Activated CD4-positive, alpha-beta T cell treated with anti-CD3 and anti-CD28 coated beads for 1 hour (primary cell): ENCODE measurements around the gene PDE4DIP.
"Not testable (repeated sequence)": the region's sequence is repeated elsewhere in the genome, so short reads cannot be mapped to it uniquely, and the experiment has no call there.

ENCODE experiments used
- DNase-seq: peaks from one replicate; pipeline ENCODE4 v3.0.0-alpha.2; 2020

The PDE4DIP gene

DNA sequence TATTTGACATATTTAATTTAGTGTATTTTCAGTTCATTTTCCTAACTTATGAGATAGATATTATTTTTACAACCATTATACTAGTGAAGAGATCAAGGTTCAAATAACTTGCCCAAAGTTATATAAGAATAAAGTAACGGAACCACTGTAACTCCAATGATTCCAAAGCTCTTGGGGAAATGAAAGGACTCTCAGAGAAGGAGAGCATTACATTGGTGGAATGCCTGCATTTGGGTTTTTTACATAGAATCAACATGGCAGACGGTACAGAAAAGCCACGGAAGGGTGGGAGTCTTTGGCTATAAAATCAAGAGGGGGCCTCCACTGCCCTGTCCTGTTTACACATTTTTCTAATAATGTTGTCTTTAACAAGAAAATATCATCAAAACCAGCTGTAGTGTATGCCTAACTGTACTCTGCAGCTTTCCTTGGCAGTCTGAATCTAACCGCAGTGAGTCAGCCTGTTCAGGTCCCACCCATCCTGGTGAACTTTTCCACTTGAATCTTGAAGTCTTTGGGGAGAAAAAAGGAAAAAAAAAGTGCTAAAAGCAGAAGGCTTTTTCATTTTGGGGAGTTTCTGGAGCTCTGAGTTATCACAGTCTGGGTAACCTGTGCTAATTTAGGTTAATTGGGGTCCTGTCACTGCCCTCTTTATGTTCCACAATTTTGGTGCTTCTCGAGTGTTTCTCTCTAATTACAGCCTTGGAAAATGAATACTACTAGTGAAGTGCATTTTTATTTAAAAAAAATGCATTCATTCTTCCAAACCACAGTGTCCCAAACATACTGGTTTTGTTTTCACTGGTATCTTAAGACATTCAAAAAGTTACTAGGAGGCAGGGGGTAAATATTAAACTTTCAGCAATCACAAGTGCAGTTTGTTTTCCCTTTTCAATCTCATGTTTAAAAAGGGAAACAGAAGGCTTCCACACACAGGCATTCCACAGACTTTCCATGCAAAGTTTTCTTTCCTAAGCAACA, 30.5 kb downstream of the PDE4DIP start:
- not testable (repeated sequence) for DNase-seq

DNA sequence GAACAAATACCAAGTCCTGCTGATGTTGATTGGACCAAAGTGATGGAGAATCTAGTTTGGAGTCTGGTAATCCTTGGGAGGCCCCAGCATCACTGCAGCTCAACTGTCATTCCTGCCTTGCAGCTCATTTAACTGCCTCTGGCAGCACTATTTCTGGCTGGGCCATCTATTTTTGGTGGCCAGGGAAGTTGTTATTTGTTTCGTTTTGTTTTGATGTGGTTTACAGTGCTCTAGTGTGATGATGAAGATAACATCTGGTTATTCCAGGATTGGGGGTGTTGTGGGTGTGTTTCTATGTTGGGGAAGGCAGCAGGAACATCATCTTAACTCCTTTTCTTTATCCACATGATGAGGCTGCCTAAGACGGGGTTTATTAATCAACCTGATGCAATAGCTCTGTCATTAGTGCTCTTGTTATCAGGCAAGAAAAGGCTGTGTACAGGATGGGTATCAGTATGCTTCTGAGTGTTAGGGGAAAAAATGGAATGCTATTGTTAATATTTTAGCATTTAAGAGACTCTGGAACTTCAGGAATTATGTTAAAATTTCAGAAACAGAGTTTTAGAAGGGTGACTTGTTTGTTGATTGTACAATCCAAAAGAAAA, 35.7 kb downstream of the PDE4DIP start:
- DNase-seq = not testable (repeated sequence)

- not testable (repeated sequence) for DNase-seq
These were observed 37.0 kb downstream of the PDE4DIP start for GRCh38 chr1:148881261-148881660.

DNA sequence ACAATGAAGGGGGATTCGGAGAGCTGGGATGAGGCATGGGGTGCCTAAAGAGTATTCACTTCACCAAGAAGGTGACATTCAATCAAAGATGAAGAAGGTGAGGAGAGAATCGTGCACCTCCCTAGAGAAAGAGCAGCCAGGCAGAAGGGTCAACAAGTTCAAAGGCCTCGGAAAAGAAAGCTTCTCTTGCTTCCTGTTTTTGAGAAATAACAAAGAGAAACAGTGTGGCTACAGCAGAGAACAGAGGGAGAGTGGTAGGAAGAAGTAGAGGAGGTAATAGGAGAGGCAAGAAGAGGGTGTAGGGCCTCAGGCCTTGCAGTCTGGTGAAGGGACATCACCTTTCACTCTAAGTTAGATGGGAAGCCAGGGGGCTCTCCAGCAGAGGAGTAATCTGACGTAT, 41.0 kb downstream of the PDE4DIP start:
- DNase-seq = not testable (repeated sequence)

DNA sequence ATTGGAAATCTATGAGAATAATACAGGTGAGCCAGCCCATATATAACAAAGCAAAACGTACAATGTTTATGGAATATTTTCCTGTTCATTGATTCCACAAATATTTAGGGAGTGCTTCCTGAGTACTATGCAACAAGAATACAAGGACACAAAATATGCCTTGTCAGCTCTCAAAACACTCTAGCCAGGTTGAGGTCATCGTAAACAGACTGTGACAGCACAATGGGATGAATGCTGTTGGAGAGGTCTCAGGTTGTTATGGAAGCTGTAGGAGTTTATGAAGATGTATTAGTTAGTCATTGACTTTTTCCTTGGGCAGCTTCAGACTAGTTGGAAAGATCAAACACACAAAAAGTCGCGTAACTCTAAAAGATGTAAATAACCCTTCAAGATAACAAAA, 42.1 kb downstream of the PDE4DIP start:
- not testable (repeated sequence) for DNase-seq

GRCh38 chr1:148888597-148888996, 44.4 kb downstream of the PDE4DIP start:
- DNase-seq = not testable (repeated sequence)

DNA sequence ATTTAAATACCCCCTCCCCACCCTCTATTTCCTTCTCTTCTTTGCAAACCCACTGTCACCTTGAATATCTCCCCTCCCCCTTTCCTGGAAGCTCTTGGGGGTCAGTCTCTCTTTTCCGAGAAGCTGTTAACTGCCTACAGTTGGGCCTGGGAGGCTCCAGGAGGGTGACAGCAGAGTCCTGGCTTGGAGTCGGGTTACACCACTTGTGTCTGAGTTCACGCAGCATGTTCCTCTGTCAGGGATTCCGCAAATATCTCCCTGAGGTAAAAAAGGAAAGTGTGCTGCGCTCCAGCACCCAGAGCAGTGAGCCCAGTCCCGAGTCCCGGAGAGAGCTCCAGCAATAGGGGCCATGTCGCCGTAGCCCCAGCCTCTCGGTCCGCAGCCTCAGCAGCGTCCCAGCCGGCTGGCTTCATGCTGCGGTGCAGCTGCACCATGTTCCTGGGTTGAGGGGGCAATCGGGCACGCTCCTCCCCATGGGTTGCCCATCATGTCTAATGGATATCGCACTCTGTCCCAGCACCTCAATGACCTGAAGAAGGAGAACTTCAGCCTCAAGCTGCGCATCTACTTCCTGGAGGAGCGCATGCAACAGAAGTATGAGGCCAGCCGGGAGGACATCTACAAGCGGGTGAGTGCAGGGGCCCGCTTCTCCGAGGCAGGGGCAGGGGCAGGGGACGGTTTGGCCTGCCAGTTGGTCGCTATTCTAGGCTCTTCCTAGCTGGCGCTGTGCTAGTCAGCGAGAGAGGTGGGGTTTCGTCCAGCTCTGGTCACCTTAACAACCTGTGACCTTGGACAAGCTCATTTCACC, 45.2 kb downstream of the PDE4DIP start:
- not testable (repeated sequence) for DNase-seq

DNA sequence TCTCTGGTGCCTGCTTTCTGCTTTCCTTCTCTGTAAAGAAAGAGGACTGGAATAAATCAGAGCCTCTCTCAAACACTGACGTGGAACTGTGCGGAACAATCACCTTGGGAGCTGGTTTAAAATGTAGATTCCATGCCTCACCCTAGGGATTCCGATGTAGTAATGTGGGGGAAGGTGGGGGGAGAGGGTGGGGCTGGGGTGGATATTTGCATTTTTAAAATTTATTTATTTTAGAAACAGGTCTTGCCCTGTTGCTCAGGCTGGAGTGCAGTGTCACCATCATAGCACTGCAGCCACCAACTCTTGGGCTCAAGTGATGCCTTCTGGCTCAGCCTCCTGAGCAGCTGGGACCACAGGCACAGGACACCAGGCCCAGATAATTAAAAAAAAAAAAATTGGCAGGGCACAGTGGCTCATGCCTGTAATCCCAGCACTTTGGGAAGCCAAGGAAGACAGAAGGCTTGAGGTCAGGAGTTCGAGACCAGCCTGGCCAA, 45.9 kb downstream of the PDE4DIP start:
- DNase-seq = not testable (repeated sequence)

GRCh38 chr1:148894360-148895352, 50.4 kb downstream of the PDE4DIP start:
- DNase-seq = not testable (repeated sequence)

DNA sequence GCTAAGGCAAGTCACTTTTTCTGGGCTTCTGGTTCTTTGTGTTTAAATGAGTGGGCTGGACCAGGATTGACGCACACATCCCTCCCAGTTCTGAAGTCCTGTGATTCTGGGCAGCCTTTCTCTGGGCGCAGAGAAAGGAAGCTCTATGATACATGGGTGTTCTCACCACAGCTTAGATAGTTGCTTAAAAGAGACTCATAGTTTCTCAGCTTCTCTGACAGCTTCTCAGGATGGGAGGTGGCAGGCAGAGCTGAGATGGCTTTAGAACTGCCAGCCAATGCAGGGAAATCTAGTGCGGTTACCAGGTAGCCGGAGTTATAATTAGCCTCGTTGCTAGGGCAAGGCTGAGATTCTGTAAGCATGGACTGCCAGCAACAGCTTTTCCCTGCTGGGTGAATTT, 55.8 kb downstream of the PDE4DIP start:
- DNase-seq = not testable (repeated sequence)

- not testable (repeated sequence) for DNase-seq
These were observed 56.5 kb downstream of the PDE4DIP start for GRCh38 chr1:148900691-148901090.

DNA sequence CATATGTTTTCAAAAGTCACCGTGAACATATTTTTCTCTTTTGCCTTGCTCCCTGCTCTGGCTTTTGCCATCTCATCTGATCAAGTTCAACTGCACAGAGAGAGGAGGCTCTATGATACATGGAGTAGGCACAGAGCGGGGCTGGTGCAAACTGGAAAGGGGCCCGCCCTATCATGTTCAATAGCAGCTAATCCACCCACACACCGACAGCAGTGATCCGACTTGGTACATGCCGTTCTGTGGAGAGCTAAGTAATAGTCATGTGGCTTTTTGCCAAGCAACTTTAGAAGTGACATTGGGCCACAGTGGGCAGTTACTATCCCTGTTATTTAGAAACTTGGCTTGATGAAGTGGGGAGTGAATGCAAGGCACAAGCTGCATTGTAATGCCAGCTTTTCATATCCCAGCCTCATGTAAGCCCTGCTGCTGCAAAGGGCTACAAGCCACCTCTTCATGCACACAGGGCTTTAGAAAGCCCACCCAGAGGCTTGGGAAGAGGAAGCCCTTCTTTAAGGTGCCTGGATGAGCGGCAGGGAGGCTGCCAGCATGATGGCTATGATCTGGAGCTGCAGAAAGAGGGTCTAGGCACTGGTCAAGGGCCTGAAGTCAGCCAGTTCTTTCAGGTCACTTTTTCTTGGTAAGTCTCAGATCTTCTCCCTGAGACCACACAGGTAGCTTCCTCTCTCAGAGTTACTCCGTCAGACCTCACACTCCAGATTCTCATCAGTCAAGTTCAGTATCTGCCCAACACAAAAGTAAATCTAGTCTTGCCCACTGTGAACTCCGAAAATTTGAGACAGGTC, 57.1 kb downstream of the PDE4DIP start:
- DNase-seq = not testable (repeated sequence)

DNA sequence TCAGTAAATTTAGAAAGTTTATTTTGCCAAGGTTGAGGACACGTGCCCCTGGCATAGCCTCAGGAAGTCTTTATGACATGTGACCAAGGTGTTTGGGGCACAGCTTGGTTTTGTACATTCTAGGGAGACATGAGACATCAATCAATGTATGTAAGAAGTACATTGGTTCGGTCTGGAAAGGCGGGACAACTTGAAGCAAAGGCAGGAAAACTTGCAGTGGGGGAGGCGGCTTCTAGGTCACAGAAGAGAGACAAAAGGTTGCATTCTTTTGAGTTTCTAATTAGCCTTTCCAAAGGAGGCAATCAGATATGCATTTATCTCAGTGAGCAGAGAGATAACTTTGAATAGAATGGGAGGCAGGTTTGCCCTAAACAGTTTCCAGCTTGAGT, 57.7 kb downstream of the PDE4DIP start:
- not testable (repeated sequence) for DNase-seq

DNA sequence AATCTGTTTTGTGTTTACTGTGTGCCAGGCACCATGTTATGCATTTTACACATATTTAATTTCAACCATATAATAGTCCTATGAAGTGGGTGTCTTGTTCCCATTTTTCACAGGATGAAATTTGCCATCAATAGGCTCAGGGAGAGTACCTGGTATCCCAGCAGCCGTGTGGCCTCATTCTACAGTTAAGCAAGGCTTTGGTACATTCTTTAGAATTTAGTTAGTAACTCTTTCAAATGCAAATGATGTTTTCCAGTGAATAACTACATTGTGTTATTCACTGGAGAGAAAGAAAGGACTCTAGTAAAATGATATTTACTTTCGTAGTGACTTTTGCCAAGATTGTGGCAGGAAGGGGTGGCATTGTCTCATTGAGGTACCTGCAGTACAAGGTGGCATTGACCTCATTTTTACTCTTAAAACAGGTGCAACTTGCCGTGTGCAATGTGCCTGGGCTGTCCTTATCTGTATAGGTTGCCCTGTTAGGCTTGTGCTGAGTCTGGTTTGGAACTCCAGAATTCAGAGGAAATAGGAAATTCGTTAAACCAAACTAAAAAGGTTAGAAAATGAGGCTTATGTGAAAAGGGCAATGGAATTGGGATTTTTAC, 65.1 kb downstream of the PDE4DIP start:
- not testable (repeated sequence) for DNase-seq

GRCh38 chr1:148911303-148911928, 67.2 kb downstream of the PDE4DIP start:
- DNase-seq = not testable (repeated sequence)

DNA sequence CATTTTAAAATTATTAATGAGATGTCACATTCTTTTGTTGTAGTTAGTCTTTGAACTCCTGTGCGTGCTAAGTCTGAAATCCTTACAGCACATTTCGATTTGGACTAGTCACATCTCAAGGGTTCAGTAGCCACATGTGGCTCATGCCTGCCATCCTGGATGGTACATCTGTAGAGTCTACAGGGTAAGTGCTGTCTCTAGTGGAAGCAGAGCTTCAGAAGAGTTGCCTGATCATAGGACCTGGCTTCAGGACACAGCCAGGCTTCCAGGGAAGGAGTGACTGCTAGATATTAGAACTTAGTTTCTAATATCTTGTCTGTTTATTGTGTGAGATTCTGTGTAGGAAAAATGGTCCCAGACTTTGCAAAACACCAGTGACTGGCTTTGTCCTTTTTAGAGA, 72.0 kb downstream of the PDE4DIP start:
- DNase-seq = not testable (repeated sequence)

GRCh38 chr1:148916695-148917348, 72.6 kb downstream of the PDE4DIP start:
- not testable (repeated sequence) for DNase-seq

DNA sequence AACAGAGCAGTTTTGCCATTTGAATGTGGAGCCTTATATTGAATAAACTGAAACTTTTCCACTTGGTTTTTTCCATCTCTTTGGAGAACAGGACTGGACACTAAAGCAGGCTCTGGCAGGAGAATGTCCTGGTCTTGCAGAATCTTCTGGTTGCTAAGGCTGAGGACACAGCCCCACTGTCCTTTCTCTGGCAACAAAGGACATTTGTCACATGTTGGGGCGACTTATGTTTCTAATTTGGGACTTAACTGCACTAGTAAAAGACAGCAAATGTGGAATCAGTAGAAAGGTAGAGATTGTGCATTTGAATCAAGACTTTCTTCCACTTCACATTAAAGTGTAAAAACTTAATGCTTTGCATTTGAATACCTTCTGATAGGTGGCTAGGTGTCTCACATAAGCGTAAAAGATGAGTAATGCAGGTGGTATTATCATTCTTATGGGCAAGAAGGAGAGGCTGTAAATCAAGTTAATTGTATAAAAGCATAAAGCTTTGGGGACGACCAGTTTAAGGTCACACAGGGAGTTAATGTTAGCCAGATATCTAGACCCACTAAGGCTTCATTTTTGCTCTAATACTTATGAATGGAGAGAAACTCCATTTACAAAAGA, 74.7 kb downstream of the PDE4DIP start:
- not testable (repeated sequence) for DNase-seq

DNA sequence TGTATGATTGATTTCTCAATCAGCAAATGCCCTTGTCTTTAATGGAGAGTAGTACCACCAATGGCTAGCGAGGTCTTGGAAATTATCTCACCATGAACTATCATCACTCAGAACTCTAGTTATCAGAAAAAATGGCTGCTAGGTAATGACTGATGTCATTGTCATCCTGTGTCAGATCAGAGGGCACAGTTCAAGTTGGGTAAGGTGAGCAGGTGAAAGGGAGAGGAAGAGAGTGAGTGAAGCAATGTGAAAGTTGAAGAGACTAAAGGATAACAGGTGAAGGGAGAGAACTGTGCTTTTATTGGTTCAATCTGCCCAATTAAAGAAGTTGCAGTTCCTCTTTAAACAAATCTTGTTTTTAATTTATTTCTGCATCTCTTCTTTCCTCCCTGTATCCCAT, 76.8 kb downstream of the PDE4DIP start:
- DNase-seq = not testable (repeated sequence)
